ENCODE results near the gene CD244.
"Not testable (repeated sequence)": the region's sequence is repeated elsewhere in the genome, so short reads cannot be mapped to it uniquely, and the experiment has no call there.

Gene CD244

DNA sequence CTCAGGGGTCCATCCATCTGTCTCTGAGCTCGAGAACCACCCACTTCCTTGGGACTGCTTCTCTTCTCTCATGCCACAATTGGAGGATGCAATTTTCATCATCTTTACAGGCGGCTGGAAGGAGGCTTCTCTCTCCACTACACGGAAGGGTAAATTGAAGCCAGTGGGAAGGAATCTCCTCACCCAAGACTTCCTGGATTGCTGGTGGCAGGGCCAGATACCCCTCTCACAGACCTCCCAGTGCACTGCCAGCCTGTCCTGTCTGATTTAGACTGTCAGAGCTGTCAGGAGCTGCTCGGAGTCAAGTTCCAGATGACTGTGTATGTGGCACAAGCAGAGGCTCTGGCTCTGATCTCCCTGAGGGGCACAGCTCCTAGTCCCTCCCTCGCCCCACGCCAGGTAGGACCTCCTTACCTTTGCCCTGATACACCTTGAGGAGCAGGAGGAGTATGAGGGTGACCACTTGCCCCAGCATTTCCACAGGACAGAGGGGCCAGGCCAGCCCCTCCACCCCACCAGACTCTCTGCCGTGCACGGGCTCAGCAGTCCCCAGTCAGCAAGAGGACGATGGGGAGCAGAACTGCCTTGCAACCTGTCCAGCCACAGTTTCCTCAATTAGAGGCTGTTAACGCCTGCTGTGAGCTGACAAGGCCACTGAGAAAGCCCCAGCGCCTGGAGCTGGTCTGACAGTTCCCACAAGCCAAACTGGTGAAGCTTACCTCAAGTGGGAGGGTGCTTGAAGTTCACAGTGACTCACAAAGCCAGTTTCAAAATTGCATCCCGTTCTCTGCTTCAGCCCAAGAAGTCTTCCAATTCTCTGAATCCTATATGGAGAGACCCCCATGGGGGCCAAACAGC is at the start of gene CD244:
TSS of gene CD244 (minus strand) at position 685 of the 858 bp plus-strand sequence. CDS start at position 475, 210 bp downstream.
- DNase-seq: no peak

DNA sequence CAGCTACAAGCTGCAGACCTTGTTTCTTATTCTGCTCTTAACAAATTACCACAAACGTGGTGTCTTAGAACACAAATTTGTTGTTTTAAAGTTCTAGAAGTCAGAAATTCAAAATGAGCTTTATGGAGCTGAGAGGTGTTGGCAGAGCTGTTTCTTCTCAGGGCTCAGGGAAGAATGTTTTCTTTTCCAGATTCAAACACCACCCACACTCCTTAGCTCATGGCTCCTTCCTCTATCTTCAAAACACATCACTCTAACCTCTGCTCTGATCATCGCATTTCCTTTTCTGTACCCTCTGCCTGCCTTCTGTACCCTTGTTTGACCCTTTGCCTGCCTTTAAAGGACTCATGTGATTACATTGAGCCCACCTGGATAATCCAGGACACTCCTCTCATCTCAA is 49.2 kb upstream of the CD244 start:
- DNase-seq: no peak

DNA sequence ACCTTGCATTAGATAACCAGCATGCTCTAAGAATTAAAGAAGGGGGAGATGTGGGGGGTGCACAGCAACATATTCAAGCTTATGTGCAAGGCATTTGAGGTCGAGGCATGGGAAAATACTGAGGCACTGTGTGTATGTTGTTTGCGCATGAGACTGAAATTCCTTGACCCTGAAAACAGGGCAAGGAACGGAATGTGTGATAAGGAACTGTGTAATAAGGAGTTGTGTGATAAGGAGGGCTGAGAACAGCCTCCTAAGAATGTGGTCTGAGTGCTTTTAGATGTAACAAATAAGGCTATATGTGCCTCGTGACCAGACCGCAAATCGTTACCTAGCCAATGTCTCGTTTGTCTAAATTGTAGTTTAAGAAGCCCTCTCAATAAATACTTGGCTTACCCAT is 48.8 kb upstream of the CD244 start:
- no peak for DNase-seq

- DNase-seq: no peak
Observed at GRCh38 chr1:160910170-160910750, 47.6 kb upstream of the CD244 start.

DNA sequence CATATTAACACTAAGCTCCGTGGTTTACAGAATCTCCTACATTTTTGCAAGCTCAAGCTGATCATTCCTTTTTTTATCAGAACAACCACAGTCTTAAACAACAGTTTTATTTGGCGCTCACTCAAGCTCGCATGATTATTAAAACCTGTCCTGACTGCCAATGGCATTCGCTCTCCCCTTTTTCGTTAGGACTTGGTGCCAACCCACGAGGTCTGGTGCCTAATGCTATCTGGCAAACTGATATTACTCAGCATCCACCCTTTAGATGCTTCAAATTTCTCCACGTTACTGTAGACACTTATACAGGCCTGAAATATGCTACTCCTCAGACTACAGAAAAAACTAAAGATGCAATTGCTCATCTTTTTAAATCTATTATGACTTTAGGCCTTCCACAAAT is 45.3 kb upstream of the CD244 start:
- DNase-seq: no peak

- no peak for DNase-seq
Observed at GRCh38 chr1:160905617-160905989, 42.9 kb upstream of the CD244 start.

DNA sequence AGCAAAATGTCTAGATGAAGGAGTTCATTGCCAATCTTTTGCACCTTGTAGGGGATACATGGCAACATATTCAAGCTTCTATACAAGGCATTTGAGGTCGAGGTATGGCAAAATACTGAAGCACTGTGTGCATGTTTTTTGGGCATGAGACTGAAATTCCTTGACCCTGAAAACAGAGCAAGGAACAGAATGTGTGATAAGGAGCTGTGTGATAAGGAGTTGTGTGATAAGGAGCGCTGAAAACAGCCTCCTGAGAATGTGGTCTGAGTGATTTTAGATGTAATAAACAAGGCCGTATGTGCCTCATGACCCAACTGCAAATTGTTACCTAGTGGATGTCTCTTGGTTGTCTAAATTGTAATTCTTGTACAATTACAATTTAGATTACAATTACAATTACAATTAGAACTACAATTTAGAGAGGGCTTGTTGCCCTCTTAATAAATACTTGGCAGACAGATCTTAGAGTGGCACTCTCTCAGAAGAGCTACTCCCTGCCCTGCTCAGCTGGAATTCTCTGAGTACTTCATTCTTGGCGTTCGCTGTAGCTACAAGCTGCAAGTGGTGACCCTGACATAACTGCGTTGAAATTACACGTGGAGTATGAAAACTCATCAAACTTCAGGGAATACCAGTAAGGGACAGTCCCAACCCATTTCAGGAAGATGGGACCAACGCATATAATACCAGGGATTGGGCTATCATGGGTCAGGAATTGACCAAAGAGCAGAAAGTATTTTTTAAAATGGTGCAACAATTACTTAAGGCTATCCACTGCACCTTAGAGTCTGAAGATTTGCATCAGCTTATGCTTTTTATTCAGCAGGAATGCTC is 42.3 kb upstream of the CD244 start:
- DNase-seq: no peak

DNA sequence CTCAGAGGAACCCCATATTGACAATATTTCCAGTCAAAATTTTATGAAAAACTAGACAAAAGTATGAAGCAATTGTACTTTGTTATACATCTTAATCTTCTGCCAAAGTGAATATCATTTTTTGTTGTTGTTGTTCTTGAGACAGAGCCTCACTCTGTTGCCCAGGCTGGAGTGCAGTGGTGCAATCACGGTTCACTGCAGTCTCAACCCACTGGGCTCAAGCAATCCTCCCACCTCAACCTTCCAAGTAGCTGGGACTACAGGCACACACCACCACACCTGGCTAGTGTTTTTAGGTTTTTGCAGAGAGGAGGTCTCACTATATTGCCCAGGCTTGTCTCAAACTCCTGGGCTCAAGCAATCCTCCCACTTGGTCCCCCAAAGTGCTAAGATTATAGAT is 39.6 kb upstream of the CD244 start:
- not testable (repeated sequence) for DNase-seq

GRCh38 chr1:160901768-160902167 is 39.1 kb upstream of the CD244 start:
- no peak for DNase-seq

DNA sequence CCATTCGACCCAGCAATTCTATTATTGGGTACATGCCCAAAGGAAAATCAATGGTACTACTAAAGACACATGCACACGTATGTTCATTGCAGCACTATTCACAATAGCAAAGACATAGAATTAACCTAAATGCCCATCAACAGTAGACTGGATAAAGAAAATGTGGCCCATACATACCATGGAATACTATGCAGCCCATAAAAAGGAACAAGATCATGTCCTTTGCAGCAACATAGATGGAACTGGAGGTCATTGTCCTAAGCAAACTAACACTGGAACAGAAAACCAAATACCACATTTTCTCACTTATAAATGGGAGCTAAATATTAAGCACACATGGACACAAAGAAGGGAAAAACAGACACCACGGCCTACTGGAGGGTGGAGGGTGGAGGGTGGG is 38.0 kb upstream of the CD244 start:
- DNase-seq: not testable (repeated sequence)

DNA sequence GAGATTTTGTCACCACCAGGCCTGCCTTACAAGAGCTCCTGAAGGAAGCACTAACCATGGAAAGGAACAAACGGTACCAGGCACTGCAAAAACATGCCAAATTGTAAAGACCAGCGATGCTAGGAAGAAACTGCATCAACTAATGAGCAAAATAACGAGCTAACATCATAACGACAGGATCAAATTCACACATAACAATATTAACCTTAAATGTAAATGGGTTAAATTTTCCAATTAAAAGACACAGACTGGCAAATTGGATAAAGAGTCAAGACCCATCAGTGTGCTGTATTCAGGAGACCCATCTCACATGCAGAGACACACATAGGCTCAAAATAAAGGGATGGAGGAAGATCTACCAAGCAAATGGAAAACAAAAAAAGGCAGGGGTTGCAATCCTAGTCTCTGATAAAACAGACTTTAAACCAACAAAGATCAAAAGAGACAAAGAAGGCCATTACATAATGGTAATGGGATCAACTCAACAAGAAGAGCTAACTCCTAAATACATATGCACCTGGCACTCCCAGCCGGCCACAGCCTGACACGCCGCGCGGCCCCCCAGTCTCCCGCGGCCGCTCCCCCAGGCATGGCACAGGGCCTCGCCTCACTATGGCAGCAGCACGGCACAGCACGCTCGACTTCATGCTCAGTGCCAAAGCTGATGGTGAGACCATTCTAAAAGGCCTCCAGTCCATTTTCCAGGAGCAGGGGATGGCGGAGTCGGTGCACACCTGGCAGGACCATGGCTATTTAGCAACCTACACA is 31.9 kb upstream of the CD244 start:
- DNase-seq: not testable (repeated sequence)

DNA sequence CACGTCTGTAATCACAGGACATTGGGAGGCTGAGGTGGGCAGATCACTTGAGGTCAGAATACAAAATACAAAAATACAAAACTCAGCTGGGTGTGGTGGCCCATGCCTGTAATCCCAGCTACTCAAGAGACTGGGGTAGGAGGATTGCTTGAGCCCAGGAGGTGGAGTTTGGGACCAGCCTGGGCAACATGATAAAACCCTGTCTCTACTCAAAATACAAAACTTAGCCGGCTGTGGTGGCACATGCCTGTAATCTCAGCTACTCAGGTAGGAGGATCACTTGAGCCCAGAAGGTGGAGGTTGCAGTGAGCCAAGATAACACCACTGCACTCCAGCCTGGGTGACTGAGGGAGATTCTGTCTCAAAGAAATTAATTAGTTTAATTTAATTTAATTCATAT is 28.8 kb upstream of the CD244 start:
- no peak for DNase-seq

- no peak for DNase-seq
Observed at GRCh38 chr1:160888926-160889325, 26.2 kb upstream of the CD244 start.

- DNase-seq: no peak
Observed at GRCh38 chr1:160887071-160887470, 24.4 kb upstream of the CD244 start.

DNA sequence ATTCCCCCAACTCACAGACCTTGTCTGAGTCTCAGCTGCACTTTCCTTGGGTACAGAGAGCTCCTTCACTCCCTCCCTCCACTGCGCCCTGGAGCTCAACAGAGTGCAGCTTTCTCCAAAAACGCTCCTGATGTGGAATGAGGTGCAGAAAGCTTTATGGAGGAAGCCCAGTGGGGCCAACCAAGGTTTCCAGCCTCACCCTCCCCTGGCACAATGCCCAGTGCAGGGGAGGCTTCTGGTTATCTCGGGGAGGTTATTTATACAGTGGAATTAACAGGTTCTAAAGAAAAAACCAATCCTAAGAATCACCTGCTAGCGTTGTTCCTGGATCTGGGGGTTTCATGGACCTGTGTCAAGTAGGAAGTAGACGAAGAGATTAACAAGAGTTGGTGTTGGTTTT is 22.4 kb upstream of the CD244 start, which contains the start of gene ITLN1:
TSS of gene ITLN1 (minus strand) at position 139 of the 400 bp plus-strand sequence. CDS start 303 bp downstream, outside the sequence.
- DNase-seq: no peak

DNA sequence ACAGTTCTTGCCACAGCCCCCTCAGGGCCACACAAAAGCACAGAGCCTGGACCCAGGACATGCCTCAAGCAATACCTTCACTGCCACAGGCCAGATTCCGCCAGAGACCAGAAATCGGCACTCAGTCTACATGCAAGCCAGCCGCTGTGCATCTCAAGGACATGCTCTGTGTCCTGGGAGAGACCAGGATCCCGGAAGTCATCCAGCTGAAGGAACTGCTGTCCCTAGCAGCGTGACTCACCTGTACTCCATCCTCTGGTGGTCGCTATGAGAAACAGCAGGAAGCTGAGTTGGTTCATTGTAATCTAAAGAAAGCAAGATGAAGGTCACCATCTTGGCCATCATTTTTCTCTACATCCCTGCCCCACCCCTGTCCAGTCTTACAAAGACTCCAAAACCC is 21.9 kb upstream of the CD244 start:
- DNase-seq: no peak

DNA sequence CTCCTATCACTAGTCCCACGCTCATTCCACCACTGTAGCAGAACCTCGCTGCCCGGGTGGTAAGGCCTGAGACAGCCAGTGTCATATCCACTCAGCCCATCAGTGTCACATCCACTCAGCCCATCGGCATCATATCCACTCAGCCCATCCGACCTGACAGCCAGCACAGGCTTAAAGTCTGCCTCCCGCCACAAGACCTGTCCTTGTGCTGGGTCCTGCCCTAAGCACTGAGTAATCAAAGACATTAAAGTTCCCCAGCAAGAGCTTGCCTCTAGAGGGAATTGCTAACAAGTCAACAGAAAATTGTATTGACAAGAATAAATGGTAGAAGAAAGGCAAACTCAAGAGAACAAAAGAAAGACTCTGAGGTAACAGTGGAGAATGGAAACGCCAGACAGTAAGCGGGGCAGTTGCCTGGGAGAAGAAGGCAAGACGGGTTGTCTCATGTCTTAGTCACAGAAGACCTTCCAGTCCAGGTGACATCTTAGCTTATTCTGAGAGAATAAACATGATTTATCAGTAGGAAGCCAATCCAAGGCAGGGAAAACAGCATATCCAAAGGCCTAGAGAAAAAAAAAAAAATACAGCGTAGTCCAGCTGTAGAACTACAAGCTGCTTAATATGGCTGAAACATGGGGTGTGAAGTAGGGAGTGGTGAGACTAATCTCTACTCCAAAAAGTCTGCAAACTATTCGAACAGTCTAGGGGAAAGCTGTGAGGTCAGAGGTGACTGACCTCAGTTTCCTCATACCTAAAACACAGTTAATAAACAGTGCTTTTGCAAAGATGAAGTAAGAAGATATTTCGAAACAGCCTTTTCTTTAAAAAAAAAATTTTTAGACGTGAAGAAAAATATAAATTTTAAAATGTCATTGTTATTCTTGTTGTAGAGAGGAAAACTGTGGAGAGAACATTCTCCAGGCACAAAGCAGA is 21.2 kb upstream of the CD244 start:
- DNase-seq: no peak

GRCh38 chr1:160882582-160882981 is 19.9 kb upstream of the CD244 start:
- DNase-seq: no peak

DNA sequence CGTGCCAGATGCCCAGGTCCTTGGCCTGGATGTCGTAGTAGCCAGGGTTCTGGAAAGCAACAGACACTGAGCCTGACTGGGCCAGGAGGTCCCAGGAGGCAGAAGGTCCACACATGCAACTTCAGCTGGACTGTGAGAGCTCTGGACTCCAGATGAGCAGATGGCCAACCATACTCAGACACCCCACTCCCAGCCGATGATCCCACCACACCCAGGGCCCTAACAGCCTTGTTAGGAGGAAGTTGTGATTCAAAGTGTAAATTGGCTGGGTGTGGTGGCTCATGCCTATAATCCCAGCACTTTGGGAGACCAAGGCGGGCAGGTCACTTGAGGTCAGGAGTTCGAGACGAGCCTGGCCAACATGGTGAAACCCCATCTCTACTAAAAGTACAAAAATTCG is 18.6 kb upstream of the CD244 start:
- not testable (repeated sequence) for DNase-seq

GRCh38 chr1:160880216-160880615 is 17.5 kb upstream of the CD244 start:
- DNase-seq: no peak

GRCh38 chr1:160879056-160879455 is 16.4 kb upstream of the CD244 start:
- DNase-seq: no peak

DNA sequence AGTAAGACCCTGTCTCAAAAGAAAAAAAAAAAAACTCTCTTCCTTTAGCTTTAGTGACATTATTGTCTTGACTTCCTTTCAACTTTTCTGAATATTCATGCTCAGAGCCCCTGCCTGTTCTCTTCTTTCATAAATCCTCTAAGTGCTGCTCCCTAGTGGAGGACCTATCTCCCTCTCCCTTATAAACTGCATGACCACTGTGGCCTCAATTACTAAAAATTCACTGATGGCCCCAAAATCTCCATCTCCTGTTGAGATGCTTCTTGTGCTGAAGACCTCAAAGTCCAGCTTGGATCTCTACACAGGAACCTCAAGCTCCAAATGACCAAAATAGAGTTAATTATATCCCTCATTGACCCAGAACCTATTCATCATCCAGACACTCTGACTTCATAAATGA is 14.5 kb upstream of the CD244 start:
- DNase-seq: no peak

All from NCI-H524 (cell line).